ENCODE results near the gene IL25.
A peak's percentile ranks its signal among the peaks of the same experiment; 100 is the strongest.

Gene IL25

GRCh38 chr14:23354990-23355389 is 17.6 kb upstream of the IL25 start:
- DNase-seq = no peak

- no peak for DNase-seq
Measured at GRCh38 chr14:23355871-23356435, 16.7 kb upstream of the IL25 start.

- no peak for DNase-seq
Measured at GRCh38 chr14:23356662-23357061, 15.9 kb upstream of the IL25 start.

GRCh38 chr14:23357261-23357660 is 15.3 kb upstream of the IL25 start:
- no peak for DNase-seq

GRCh38 chr14:23358042-23358441 is 14.6 kb upstream of the IL25 start:
- no peak for DNase-seq

GRCh38 chr14:23358553-23359166 is 13.9 kb upstream of the IL25 start:
- DNase-seq = no peak

GRCh38 chr14:23359167-23359626 is 13.4 kb upstream of the IL25 start:
- DNase-seq = no peak

GRCh38 chr14:23359722-23360447 is 12.7 kb upstream of the IL25 start:
- no peak for DNase-seq

GRCh38 chr14:23360496-23360895 is 12.1 kb upstream of the IL25 start:
- no peak for DNase-seq

GRCh38 chr14:23361320-23361719 is 11.3 kb upstream of the IL25 start:
- DNase-seq = no peak

GRCh38 chr14:23361763-23362162 is 10.8 kb upstream of the IL25 start:
- no peak for DNase-seq

GRCh38 chr14:23362200-23362599 is 10.4 kb upstream of the IL25 start:
- DNase-seq = no peak

- no peak for DNase-seq
Measured at GRCh38 chr14:23364164-23365035, 8.2 kb upstream of the IL25 start.

GRCh38 chr14:23365036-23365731 is 7.4 kb upstream of the IL25 start, which contains the start of gene EFS:
EFS (minus strand) TSS chr14:23365172; CDS start chr14:23365025, 147 bp downstream.
- no peak for DNase-seq

- peak; percentile 36 for DNase-seq
Measured at GRCh38 chr14:23365732-23366425, 6.7 kb upstream of the IL25 start.

- DNase-seq = peak; percentile 68
Measured at GRCh38 chr14:23366426-23366921, 6.1 kb upstream of the IL25 start.

GRCh38 chr14:23370221-23370620 is 2.4 kb upstream of the IL25 start:
- no peak for DNase-seq

- no peak for DNase-seq
Measured at GRCh38 chr14:23371865-23372264, 744 bp upstream of the IL25 start.

- no peak for DNase-seq
Measured at GRCh38 chr14:23373041-23373440, 432 bp downstream of the IL25 start.

GRCh38 chr14:23375527-23376251 is 3.1 kb downstream of the IL25 start:
- DNase-seq = no peak
